GM12801 (cell line): Measurements from ENCODE around the gene SLC52A3.

ENCODE experiments used
- TF ChIP-seq, protein P1 (sequence below): IDR thresholded peaks from one replicate; pipeline ENCODE4 v1.5.1; 2011; ENCODE audit warnings: control low read depth; ENCODE audit not compliant: insufficient read length; ENCODE audit errors: extremely low read depth

Gene SLC52A3

GRCh38 chr20:760751-761417, 7.4 kb downstream of the SLC52A3 start:
- TF ChIP-seq, protein P1, sequence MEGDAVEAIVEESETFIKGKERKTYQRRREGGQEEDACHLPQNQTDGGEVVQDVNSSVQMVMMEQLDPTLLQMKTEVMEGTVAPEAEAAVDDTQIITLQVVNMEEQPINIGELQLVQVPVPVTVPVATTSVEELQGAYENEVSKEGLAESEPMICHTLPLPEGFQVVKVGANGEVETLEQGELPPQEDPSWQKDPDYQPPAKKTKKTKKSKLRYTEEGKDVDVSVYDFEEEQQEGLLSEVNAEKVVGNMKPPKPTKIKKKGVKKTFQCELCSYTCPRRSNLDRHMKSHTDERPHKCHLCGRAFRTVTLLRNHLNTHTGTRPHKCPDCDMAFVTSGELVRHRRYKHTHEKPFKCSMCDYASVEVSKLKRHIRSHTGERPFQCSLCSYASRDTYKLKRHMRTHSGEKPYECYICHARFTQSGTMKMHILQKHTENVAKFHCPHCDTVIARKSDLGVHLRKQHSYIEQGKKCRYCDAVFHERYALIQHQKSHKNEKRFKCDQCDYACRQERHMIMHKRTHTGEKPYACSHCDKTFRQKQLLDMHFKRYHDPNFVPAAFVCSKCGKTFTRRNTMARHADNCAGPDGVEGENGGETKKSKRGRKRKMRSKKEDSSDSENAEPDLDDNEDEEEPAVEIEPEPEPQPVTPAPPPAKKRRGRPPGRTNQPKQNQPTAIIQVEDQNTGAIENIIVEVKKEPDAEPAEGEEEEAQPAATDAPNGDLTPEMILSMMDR = no peak

- TF ChIP-seq, protein P1 = no peak
Observed at GRCh38 chr20:757506-757905, 10.8 kb downstream of the SLC52A3 start.

DNA sequence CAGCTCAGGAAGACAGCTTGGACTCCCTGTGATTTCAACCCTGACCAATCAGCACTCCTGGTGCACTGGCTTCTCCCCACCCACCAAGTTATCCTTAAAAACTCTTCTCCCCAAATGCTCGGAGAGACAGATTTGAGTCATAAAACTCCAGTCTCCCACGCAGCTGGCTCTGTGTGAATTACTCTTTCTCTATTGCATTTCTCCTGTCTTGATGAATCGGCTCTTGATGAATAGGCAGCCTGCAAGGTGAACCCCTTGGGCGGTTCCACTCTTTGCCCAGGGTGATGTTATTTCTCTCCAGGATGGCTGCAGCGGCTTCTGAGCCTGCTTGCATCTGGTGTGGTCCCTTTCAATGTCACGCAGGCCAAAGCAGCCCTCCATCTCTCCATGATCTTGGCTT, 12.4 kb downstream of the SLC52A3 start:
- TF ChIP-seq, protein P1 = no peak

DNA sequence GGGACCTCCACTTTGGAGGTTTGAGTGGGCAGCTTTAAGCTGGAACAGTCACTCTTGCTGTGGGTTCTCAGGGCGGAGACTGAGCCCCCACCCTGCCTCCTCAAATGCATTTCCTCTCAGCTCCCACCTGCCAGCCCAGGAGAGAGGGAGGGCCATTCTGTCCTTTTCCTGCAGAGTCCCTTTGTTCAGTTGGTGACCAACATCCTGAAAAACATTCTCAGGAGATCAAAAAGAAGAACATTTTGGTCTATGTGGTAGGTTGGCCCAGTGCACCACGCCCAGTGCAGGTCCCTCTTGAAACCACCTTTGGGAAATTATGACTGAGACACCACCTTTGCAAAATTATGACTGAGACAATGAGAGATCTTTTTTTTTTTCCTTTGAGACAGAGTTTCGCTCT, 13.4 kb downstream of the SLC52A3 start:
- TF ChIP-seq, protein P1 = no peak

DNA sequence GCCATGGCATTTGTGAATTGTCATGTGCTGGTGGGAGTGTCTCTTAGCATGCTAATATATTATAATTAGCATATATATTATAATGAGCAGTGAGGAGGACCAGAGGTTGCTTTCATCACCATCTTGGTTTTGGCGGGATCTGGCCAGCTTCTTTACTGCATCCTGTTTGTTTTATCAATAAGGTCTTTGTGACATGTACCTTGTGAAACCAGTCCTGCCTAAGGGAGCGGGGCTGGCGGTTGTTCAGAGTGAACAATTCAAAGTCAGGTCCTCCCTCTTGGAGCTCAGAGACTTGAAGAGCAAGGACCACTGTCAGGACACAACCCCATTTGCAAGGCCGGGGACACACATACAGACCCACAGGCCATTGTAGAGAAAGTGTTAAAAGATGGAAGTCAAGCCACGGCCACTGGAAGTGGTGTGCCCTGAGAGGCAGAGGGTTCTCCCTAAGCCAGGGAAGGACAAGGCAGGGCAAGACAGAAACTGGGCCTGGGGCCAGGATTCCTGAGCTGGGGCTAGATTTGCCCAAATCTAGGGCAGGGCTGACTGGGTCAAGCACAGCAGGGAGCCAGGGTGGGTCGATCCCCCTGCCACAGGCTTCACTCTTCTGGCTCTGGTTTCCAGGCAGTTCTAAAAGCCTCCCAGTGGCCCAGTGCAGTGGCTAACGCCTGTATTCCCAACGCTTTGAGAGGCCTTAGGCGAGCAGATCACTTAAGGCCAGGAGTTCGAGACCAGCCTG, 14.2 kb downstream of the SLC52A3 start:
- TF ChIP-seq, protein P1 = no peak

DNA sequence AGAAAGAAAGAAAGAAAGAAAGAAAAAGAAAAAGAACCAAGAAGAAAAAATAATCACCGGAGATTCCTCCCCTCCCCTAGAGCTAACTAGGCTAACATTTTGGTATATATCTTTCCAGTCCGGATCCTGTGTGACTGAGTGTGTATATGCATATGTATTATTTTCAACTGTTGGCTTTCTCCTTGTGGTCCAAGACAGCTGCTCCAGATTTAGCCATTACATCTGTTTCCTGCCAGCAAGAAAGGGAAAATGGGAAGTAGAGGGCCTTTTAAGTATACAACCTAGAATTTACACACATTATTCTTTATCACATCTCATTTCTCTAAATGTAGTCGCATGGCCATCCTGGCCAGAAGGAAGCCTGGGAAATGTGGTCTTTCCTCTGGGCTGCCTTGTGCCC, 15.2 kb downstream of the SLC52A3 start:
- TF ChIP-seq, protein P1 = no peak

DNA sequence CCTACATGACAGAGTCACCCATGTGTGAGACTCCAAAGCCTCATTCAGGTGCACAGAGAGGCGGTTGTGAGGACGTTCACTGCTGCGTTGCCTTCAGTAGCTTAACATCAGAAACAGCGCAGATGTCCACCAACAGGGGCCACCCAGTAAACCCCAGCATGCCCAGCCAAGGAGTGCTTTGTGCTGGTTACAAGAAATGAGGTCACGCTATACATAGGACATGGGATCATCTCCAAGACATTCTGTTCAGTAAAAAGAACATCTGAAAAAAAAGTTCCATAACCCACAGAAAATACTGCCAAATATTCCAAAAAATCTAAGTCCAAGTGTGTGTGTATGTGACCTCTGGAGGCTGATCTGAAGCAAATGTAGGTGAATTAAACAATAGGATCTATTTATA, 16.0 kb downstream of the SLC52A3 start:
- TF ChIP-seq, protein P1 = no peak
